EH (cell line): Measurements from ENCODE around the gene AKAP11.
A peak's percentile ranks its signal among the peaks of the same experiment; 100 is the strongest.

Experiments used
- DNase-seq: peaks from one replicate; pipeline ENCODE4 v3.0.0-alpha.2; 2015; ENCODE audit warnings: low read depth

AKAP11 gene

DNA sequence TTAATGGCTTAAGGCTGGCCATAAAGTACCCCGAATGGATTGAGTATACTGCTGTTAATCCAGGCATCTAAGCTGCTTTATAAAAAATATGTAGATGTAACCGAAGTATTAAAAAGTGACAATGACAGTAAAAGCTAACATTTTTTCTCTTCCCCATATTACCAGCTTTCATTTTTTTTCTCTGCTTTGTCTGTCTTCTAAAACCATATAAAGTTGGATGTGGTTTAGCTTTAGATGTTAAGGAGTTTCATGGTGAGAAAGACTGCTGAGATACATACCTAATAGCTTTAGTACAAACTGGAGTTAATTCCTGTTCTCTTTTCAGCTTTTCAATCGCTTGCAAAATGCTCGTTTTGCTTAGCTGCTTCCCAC, 838 bp downstream of the AKAP11 start:
- DNase-seq = peak; percentile 8

DNA sequence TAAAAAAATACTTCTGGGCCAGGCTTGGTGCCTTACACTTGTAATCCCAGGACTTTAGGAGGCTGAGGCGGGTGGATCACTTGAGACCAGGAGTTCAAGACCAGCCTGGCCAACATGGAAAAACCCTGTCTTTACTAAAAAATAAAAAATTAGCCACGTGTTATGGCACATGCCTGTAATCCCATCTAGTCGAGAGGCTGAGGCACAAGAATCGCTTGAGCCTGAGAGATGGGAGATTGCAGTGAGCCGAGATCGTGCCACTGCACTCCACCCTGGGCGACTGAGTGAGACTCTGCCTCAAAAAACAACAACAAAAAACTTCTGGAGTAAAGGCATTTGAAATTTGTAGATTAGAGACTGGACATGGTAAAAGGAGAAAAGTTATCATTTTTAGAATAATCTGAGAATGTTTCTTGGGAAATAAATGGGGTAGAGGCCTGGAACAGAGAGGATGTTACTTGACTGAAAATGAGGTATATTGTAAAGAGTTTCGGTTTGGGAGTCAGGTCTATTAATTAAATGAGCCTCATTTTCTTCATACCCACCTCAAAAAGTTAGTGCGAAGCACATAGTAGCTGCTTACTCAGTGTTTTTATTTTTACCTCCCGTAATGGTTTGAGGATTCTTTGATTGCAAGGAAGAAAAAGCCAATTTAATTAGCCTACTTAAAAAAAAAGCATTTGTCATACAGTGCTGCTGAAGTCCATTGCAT, 2.6 kb downstream of the AKAP11 start:
- DNase-seq = no peak

DNA sequence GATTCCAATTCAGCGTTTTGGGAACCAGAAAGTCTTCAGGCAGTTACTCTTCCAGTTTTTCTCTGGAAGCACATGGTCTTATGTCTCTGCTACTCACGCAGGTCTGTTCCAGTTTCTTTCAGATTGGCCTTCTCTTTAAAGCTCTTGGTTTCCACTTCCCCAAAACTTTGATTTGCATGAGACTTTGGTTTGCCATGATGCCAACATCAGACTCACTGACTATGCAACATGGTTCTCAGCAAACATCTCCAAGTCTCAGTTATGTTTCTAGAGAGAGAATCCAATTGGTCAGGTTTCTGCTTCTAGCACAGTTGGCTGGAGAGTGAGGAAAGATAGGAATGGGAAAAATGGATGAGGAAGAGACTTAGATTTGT, 3.1 kb downstream of the AKAP11 start:
- DNase-seq = peak; percentile 7

DNA sequence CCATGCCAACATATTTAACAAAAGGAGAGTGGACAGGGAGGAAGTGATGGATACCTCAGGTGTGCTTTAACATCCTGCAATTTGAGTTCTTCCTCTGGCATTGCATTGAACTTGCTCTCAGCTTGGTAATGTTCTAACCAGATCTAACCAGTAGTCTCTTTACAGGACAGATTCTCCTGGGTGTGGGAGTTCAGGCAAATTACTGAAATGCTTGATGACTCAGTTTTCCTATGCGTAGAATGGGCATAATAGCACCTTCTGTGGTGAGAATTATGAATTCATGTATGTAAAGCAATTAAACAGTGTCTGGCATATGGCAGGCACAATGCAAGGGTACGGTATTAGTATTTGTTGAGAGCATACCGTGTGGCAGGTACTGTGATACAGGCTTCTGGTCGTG, 3.6 kb downstream of the AKAP11 start:
- DNase-seq = no peak

DNA sequence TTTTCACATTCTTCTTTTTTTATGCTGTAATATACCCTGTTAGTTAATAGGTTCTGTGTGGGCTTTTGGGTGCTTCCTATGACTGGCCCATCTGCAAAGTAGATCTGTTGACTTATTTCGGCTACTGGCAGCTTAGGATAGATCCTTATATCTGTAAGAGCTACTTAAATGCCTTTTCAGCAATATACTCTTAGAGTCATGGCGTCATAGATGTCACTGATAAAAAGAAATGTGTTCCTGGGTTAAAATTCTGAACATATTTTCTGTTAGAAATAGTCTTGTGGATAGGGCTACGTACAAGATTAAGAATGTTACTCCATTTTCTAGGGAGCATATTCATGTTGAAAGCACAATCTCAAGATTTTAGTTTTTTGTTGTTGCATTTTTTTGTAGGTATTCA, 4.7 kb downstream of the AKAP11 start:
- no peak for DNase-seq

DNA sequence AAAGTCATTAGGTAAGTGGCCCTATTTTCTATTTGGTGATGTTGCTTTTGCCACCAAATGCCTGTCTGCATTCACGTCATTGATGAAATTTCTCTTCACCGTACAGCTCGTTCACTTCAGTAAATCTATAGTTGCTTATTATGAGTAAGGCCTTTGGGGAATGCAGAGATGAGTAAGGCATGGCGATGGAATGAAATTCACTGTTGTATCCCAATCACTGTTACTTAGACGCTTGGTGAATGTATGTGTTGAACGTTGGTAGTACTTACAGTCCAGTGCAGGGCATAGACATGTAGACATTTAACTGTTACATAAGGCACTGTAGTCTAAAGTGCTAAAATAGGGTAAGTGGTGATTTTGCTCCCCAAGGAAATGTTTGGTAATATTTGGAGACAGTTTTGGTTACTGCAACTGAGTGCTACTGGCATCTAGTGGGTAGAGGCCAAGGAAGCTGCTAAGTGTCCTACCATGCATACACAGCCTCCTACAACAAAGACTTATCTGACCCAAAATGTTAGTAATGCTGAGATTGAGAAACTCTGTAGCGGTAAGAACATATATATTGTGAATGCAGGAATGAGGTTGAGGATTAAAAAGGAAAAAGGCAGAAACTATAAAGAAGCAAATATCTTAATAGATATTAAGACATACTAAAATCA, 5.8 kb downstream of the AKAP11 start:
- DNase-seq = peak; percentile 7

DNA sequence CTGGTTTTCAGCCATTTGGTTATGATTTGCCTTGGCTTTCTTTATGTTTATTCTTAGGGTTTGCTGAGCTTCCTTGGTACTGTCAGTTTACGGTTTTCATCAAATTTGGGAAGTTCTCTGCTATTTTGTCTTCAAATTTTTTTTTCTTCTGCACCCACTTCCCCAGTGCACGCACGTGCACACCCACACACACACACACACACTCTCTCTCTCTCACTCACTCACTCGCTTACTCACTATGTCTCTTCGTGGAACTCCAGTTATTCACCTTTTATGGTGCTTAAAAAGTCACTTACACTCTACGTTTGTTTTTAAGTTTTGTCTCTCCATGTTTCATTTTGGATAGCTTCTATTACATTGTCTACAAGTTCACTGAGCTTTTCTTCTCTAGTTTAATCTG, 7.1 kb downstream of the AKAP11 start:
- no peak for DNase-seq

DNA sequence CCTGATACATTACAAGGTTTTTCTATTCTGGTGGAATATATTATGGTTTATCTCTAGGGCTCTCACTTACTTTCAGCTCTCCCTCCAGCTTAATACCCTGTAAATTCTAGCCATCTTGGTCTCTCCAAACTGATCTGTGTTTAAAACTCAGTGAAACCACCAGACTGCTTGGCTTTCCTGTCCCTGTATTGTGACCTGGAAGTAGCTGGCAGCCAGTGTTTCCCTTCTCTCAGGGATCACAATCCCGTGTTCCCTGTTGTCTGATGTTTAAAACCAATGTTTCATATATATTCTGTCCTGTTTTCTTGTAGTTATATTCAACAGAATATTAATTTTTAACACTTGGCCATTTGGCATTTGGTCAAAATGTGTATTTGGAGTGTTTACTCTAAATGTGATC, 8.0 kb downstream of the AKAP11 start:
- DNase-seq = no peak

DNA sequence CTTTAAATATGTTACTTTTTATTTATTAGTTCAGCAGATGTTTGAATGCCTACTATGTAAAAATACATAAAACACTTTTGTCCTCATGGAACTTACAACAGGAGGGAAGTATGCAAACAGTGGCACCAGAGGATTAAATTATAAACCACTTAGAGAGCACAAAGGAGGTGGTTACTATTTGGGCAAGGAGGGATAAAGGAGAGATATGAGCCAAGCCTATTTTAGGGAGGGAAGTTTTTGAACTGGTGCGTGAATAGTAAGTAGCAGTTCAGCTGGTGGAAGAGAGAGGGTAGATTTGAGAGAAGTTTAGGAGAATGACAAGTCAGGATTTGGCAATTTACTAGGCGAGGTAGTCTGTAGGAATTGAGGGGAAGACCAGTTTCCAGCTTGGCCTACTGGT, 8.6 kb downstream of the AKAP11 start:
- DNase-seq = no peak

DNA sequence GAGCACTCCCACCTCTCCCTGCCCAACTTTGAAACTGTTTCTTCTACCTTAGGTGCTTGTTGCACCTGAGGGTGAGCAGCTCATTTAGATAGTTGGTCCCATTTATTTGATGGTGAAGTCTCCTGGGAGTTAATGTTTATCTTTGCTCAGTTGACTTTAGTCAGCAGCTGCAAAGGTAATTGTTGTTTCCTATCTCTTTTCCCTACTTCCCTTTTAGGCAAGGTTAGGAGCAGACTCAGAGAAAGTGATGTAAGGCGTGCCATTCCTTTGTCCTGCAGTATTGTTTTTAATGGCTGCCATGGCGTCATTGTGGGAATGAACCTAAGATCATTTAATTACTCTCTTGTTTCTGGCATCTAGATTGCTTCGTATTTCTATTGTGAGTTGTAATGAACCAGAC, 11.6 kb downstream of the AKAP11 start:
- DNase-seq = no peak

DNA sequence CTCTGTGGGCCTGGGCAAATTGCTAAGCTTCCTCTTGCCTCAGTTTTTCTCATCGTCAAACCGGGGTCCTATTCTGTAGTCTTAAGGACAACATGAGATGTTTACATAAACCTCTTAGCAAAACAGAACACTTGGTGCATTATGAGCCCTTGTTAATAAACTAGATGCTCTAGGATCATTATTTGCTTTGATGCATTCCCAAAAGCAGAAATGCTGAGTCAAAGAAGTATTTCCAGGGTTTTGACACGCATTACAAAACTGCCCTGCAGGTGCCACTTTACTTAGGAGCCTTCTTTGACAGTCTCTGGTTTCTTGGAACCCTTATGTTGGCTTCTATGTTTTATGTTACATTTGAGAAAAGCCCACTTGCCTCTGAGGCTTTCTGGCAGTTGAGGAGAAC, 12.1 kb downstream of the AKAP11 start:
- DNase-seq = no peak

DNA sequence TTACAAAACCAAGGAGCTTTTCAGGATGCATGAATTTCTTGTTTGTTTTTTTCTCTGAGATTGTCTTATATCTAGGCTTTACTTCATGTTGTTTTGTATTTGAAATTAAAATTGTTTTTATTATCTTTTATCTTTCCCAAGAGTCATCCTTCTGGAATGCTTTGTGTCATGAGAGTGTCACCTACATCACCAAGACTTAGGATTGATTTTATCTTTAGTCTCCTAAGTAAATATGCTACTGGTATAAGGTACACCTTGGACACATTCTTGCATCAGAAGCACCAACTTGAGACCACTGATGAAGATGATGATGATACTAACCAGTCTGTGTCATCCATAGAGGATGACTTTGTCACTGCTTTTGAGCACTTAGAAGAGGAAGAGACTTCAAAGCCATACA, 26.4 kb downstream of the AKAP11 start:
- DNase-seq = no peak

DNA sequence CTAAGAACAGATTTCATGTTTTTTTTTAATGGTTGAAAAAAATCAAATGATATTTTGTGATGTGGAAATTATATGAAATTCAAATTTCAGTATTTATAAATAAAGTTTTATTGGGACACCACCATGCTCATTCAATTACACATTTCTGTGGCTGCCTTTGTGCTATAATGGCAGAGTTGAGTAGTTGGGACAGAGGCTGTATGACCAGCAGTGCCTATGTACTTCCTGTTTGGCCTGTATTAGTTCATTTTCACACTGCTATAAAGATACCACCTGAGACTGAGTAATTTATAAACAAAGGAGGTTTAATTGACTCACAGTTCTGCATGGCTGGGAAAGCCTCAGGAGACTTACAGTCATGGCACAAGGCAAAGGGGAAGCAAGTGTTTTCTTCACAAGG, 33.6 kb downstream of the AKAP11 start:
- DNase-seq = no peak

DNA sequence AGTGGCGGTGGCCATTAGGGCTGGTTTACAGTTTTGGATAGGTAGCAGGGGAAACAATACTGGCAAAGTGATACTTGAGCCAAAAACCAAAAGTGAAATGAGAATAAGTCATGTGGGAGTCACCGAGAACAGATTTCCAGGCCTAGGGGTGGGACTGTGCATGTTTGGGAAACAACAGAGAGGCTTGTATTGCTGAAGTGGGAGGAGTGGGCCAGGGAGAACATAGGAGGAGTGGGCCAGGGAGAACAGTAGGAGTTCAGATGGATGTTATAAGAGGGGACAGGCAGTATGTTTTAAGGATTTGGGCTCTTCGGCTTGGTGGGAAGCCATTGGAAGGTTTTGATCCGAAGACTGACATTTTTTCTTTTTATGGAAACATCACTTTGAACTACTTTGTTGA, 35.5 kb downstream of the AKAP11 start:
- DNase-seq = no peak

DNA sequence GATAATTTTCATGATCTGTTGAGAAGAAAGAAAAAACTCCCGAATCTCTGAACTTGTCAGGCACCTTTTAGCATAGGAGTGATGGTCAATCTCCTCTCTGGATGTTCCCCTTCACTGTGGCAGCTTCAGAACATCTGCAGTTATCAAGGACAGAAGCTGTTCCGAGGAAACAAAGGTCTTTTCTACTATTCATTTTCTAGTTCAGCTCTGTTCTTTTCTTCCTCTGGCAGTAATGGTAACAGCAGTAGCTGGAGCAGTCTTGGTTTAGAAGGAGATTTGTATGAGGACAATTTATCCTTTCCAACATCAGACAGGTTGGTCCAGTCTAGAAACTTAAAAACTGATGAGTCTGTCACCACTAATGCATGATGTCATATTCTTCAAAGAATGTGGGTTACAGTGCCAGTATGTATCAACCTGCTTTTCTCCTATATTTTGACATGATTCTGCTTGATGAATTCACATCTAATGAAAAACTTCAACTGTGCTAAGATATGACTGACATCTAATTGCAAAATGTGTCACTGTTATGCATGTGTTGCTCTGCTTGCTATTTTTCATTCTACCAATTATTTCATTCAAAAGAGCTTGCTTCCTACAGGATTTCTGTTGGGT, 41.0 kb downstream of the AKAP11 start:
- DNase-seq = no peak

DNA sequence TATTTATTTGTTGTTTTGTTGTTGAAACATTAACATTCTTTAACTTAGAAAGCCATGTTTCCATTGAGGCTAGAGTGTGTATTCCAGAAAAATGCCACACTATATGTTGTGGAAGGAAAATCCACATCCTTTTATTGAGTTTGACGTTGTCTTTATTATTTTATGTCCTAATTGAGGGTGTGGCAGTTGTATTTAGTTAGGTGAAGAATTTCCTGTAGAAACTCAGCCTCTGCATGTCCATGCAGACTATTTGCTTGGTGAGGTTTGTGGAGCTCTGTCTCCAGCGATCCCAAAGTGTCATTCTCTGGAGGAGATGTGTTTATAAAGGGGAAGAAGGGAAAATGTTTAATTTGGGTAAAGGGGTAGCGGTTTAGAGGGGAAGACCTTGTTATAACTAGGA, 46.6 kb downstream of the AKAP11 start:
- no peak for DNase-seq

DNA sequence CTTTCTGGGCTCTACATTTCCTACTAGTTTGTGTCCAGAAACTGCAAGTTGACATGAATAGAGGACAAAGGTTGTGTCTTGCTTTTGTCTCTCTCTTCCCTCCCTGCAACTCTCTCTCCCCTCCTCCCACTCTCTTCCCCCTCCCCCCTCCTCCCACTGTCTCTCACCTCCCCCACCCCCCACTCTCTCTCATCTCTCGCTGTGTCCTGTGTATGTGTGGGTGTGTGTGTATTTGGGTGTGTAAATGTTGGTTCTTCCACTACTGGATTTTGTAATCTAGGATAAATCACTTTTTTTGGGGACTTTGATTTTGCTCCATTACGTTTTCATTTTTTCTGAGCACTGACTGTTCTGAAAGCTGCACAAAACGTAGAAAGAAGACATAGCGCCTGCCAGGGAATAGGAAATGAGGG, 48.4 kb downstream of the AKAP11 start:
- DNase-seq = no peak

DNA sequence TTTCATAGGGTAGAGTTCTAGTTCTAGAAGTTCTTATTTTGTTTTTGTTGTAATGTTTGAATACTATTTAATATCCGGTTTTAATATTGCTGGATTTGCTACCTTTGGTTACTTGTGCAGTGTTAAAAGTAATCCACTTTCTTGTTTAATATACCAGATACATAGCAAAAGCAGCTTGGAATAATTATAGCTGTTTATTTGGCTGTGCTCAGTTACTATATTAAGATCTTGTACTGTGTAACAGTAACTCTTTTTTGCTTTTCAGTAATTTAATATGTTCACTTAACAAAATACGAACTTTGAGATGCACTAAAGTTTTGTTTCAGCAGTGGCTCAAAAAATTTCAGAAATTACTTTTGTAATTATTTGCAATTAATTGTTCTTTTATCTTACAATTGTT, 50.9 kb downstream of the AKAP11 start:
- DNase-seq = no peak

DNA sequence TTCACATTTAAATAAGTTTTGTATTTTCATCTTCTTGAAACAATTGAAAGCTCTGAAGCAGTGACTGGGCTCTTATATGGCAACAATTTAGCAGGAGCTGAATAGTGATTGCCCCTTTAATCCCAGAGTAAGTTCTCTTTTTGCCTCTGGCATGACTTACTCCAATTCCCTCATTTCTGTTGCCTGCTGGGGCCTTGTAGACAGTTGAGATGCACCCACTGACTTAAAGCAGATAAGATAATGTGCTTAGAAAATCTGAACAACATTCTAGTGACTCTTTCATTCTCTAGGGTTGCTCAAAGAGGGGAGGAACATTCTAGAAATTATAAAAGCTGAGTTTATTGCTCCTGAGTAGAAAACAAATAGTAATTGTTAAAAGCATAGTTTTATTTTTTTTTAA, 52.8 kb downstream of the AKAP11 start:
- DNase-seq = no peak

DNA sequence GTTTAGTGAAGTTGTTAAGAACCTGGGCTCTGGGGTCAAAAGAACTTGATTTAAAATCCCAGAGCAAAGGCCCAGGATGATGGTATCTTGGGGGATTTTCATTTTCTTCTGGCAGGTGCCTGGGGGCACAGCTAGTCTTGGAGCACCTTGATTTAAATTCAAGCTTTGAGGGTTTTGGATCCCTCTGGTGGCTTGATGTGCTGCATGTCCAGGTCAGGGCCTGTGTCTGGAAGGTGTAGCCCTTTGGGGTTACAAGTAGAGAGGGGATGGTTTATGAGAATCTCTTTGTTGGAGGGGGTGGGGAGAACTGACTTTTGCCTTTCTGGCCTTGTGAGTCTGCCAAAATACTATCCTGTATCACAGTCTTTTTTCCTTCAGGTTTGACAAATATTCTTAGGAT, 55.8 kb downstream of the AKAP11 start:
- DNase-seq = no peak

DNA sequence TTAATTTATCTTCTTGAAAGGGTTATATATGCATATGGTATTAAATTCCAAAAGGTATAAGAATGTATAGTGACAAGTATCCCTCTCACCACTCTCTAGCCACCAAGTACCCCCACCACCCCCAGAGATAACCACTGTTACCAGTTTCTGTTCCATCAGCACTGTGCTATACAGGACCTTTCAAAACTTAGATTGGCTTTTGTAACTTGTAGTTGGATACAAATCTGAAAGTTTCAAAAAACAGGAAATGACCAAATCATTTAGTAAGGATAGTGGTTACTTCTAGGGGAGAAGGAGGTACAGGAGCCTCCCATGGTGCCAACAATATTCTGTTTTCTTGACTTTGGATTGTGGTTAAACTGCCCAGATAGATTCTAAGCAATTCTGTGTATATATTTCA, 56.7 kb downstream of the AKAP11 start:
- DNase-seq = no peak

DNA sequence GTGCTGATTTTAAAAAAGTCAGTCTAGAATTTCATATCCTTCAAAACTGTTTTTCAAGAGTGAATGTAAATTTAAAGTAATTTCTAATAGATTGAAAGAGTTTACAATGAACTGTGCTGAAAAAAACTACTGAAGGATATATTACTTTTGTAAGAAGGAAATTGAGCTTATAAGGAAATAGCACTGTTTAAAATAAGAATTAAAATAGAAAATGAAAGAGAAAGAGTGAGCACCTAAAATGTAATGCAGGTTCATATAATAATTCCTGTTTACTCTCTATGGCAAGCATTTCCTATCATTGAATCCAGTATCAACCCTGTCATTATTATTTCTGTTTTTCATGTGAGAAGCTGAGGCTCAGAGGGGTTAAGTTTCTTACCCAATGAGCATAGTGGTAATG, 57.3 kb downstream of the AKAP11 start:
- no peak for DNase-seq

DNA sequence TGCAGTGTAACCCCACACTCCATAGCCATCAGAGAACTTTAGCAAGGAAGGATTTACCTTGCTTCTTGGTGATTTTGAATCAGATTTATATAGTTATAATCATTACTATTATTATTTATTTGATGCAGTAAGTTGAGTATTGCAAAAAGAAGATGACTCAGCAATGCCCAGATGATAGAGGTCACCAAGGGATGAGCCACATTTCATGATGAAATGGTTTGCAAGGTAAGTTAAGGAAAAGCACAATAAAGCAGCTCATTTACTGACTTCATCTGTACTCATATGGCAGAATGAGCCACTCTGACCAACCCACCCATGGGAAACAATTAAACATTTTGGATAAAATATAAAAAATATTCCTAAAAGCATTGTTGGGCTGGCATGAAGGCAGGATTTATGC, 59.1 kb downstream of the AKAP11 start:
- DNase-seq = no peak
